Measurements from ENCODE around the gene OLIG3. TPM values are rescaled to one million over a fixed set of nuclear protein-coding genes. Genes with fewer than 3 reads are reported as not detected.

Gene OLIG3
- total and polyA plus RNA-seq, 4 donors, result not detected

- no peaks in the 10 kb centered on the region for H3K9me3 ChIP-seq (ENCODE audit: control insufficient read depth in 4 of 4, low read length in 3 of 4)
- H3K27me3 ChIP-seq (ENCODE audit: control insufficient read depth in 4 of 4, insufficient read depth in 4 of 4, low read length in 3 of 4), result no peaks in the 10 kb centered on the region
- DNase-seq (ENCODE audit: low spot score), result no peak
- no peak overlapping the region for H3K9ac ChIP-seq (ENCODE audit: low read depth in 1 of 2, low read length in 2 of 2)
- peaks cover 0 to 4% (median under 1%) of the 10 kb centered on the region in 4 donors for H3K4me1 ChIP-seq (ENCODE audit: control insufficient read depth in 4 of 4, insufficient read depth in 4 of 4, low read length in 3 of 4)
- WGBS, result 95% methylated on average over 6 of the region's 6 CpGs
- TF ChIP-seq RAD21 (IDR thresholded peaks at IDR 0.05) (no peak), EGR1 (IDR thresholded peaks at IDR 0.05; ENCODE audit: low read depth in 2 of 2) (no peak), SP1 (IDR thresholded peaks at IDR 0.05) (no peak), TAF1 (conservative IDR thresholded peaks at IDR 0.05) (no peak), JUND (IDR thresholded peaks at IDR 0.05) (no peak), GABPA (IDR thresholded peaks at IDR 0.05 in 1 of 2, conservative IDR thresholded peaks at IDR 0.05 in 1 of 2) (no peak), YY1 (IDR thresholded peaks at IDR 0.05) (no peak), RXRA (IDR thresholded peaks at IDR 0.05) (no peak), NR2F2 (IDR thresholded peaks at IDR 0.05) (no peak), FOXA2 (IDR thresholded peaks at IDR 0.05) (no peak), HNF4G (IDR thresholded peaks at IDR 0.05) (no peak), ATF3 (IDR thresholded peaks at IDR 0.05) (no peak), CTCF (IDR thresholded peaks at IDR 0.05; ENCODE audit: low read depth, low read length, missing input control) (no peak)
- TF ChIP-seq, protein P1, sequence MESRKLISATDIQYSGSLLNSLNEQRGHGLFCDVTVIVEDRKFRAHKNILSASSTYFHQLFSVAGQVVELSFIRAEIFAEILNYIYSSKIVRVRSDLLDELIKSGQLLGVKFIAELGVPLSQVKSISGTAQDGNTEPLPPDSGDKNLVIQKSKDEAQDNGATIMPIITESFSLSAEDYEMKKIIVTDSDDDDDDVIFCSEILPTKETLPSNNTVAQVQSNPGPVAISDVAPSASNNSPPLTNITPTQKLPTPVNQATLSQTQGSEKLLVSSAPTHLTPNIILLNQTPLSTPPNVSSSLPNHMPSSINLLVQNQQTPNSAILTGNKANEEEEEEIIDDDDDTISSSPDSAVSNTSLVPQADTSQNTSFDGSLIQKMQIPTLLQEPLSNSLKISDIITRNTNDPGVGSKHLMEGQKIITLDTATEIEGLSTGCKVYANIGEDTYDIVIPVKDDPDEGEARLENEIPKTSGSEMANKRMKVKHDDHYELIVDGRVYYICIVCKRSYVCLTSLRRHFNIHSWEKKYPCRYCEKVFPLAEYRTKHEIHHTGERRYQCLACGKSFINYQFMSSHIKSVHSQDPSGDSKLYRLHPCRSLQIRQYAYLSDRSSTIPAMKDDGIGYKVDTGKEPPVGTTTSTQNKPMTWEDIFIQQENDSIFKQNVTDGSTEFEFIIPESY (IDR thresholded peaks at IDR 0.05), result no peak
- TF ChIP-seq, protein P2, sequence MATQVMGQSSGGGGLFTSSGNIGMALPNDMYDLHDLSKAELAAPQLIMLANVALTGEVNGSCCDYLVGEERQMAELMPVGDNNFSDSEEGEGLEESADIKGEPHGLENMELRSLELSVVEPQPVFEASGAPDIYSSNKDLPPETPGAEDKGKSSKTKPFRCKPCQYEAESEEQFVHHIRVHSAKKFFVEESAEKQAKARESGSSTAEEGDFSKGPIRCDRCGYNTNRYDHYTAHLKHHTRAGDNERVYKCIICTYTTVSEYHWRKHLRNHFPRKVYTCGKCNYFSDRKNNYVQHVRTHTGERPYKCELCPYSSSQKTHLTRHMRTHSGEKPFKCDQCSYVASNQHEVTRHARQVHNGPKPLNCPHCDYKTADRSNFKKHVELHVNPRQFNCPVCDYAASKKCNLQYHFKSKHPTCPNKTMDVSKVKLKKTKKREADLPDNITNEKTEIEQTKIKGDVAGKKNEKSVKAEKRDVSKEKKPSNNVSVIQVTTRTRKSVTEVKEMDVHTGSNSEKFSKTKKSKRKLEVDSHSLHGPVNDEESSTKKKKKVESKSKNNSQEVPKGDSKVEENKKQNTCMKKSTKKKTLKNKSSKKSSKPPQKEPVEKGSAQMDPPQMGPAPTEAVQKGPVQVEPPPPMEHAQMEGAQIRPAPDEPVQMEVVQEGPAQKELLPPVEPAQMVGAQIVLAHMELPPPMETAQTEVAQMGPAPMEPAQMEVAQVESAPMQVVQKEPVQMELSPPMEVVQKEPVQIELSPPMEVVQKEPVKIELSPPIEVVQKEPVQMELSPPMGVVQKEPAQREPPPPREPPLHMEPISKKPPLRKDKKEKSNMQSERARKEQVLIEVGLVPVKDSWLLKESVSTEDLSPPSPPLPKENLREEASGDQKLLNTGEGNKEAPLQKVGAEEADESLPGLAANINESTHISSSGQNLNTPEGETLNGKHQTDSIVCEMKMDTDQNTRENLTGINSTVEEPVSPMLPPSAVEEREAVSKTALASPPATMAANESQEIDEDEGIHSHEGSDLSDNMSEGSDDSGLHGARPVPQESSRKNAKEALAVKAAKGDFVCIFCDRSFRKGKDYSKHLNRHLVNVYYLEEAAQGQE (IDR thresholded peaks at IDR 0.05), result no peak
- H3K36me3 ChIP-seq (ENCODE audit: control insufficient read depth in 4 of 4, insufficient read depth in 3 of 4, low read depth in 1 of 4, low read length in 3 of 4), result no peaks in the 10 kb centered on the region
- no peak overlapping the region for H3K27ac ChIP-seq (ENCODE audit: low read depth in 1 of 2, low read length in 2 of 2)
- H3K4me3 ChIP-seq (ENCODE audit: low read depth in 1 of 3, low read length in 3 of 3), result no peak overlapping the region
These were observed 27.0 kb downstream of the OLIG3 start for GRCh38 chr6:137467211-137467610.

GRCh38 chr6:137465378-137466009, 28.7 kb downstream of the OLIG3 start:
- Histone ChIP-seq H3K27me3 (ENCODE audit: control insufficient read depth in 4 of 4, insufficient read depth in 4 of 4, low read length in 3 of 4) (no peaks in the 10 kb centered on the region), H3K4me3 (ENCODE audit: low read depth in 1 of 3, low read length in 3 of 3) (no peak overlapping the region), H3K27ac (ENCODE audit: low read depth in 1 of 2, low read length in 2 of 2) (no peak overlapping the region), H3K36me3 (ENCODE audit: control insufficient read depth in 4 of 4, insufficient read depth in 3 of 4, low read depth in 1 of 4, low read length in 3 of 4) (no peaks in the 10 kb centered on the region), H3K9me3 (ENCODE audit: control insufficient read depth in 4 of 4, low read length in 3 of 4) (no peaks in the 10 kb centered on the region), H3K4me1 (ENCODE audit: control insufficient read depth in 4 of 4, insufficient read depth in 4 of 4, low read length in 3 of 4) (peaks cover 0 to 4% (median under 1%) of the 10 kb centered on the region in 4 donors), H3K9ac (ENCODE audit: low read depth in 1 of 2, low read length in 2 of 2) (no peak overlapping the region)
- no peak for DNase-seq (ENCODE audit: low spot score)
- 65% methylated on average over 7 of the region's 7 CpGs for WGBS
- no peak for TF ChIP-seq SP1 (IDR thresholded peaks at IDR 0.05)
- no peak for TF ChIP-seq NR2F2 (IDR thresholded peaks at IDR 0.05)
- no peak for TF ChIP-seq YY1 (IDR thresholded peaks at IDR 0.05)
- peak; percentile 62 to 76 for TF ChIP-seq HNF4A (conservative IDR thresholded peaks at IDR 0.05)
- TF ChIP-seq, protein P1 (IDR thresholded peaks at IDR 0.05), result no peak
- TF ChIP-seq, protein P2 (IDR thresholded peaks at IDR 0.05), result no peak
- TF ChIP-seq HNF4G (IDR thresholded peaks at IDR 0.05), result no peak
- TF ChIP-seq RXRA (IDR thresholded peaks at IDR 0.05), result peak in 1 of 2 donors; percentile 45
- TF ChIP-seq EGR1 (IDR thresholded peaks at IDR 0.05; ENCODE audit: low read depth in 2 of 2), result no peak
- no peak for TF ChIP-seq TAF1 (conservative IDR thresholded peaks at IDR 0.05)
- no peak for TF ChIP-seq RAD21 (IDR thresholded peaks at IDR 0.05)
- TF ChIP-seq GABPA (IDR thresholded peaks at IDR 0.05 in 1 of 2, conservative IDR thresholded peaks at IDR 0.05 in 1 of 2), result no peak
- TF ChIP-seq, protein P3, sequence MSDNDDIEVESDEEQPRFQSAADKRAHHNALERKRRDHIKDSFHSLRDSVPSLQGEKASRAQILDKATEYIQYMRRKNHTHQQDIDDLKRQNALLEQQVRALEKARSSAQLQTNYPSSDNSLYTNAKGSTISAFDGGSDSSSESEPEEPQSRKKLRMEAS (IDR thresholded peaks at IDR 0.05), result peak; percentile 13
